Measurements from ENCODE around the gene CLSTN1.
"Not testable (repeated sequence)": the region's sequence is repeated elsewhere in the genome, so short reads cannot be mapped to it uniquely, and the experiment has no call there.

- not testable (repeated sequence) for TF ChIP-seq ZNF416, TEAD1 (CRISPR knock-in tag; IDR thresholded peaks at IDR 0.05)
Measured at GRCh38 chr1:9712767-9713166, 111.0 kb downstream of the CLSTN1 start.
